Mononuclear cell (primary cell): ENCODE results near the gene SERTAD1. TPM values are rescaled to one million over a fixed set of nuclear protein-coding genes. Genes with fewer than 3 reads are reported as not detected.
"Not testable (repeated sequence)": the region's sequence is repeated elsewhere in the genome, so short reads cannot be mapped to it uniquely, and the experiment has no call there.

Source experiments
- H3K27me3 ChIP-seq: 2 replicates; pipeline ENCODE4 v1.6.0; 2011; ENCODE audit warnings: low read length, control low read depth; ENCODE audit not compliant: insufficient read depth
- H3K4me1 ChIP-seq: 2 replicates; pipeline ENCODE4 v1.5.1; 2011; ENCODE audit warnings: mild to moderate bottlenecking, low read length, control low read depth; ENCODE audit not compliant: insufficient read depth
- H3K4me3 ChIP-seq: 2 replicates; pipeline ENCODE4 v1.5.1; 2011; ENCODE audit warnings: mild to moderate bottlenecking, low read length, moderate library complexity
- H3K9me3 ChIP-seq: 2 replicates; pipeline ENCODE4 v1.5.1; 2011; ENCODE audit warnings: low read depth, mild to moderate bottlenecking, control low read depth, low read length
- total RNA-seq: library from RNA; depleted of rRNA; stranded (reverse); fragments of >200 nt; gene quantifications from one replicate; pipeline ENCODE4 v1.2.3, GENCODE V29; 2012

Gene SERTAD1
- total RNA-seq, 1 donor = 16.1 TPM

GRCh38 chr19:40442328-40443130 lies 16.7 kb upstream of the SERTAD1 start:
- Histone ChIP-seq H3K4me1 (peaks cover 22% of the 10 kb centered on the region), H3K27me3 (no peaks in the 10 kb centered on the region), H3K9me3 (no peaks in the 10 kb centered on the region), H3K4me3 (peak overlapping the region; percentile 99)

- no peak overlapping the region for H3K4me3 ChIP-seq
- no peaks in the 10 kb centered on the region for H3K27me3 ChIP-seq
- H3K9me3 ChIP-seq = no peaks in the 10 kb centered on the region
- H3K4me1 ChIP-seq = peaks cover 22% of the 10 kb centered on the region
These were observed 16.0 kb upstream of the SERTAD1 start for GRCh38 chr19:40441719-40442253.

- Histone ChIP-seq H3K4me3 (no peak overlapping the region), H3K9me3 (no peaks in the 10 kb centered on the region), H3K4me1 (peaks cover 48% of the 10 kb centered on the region), H3K27me3 (no peaks in the 10 kb centered on the region)
These were observed 12.5 kb upstream of the SERTAD1 start for GRCh38 chr19:40438284-40438683.

GRCh38 chr19:40433391-40434216 lies 7.8 kb upstream of the SERTAD1 start:
- H3K4me3 ChIP-seq = peak overlapping the region; percentile 41
- H3K9me3 ChIP-seq = no peaks in the 10 kb centered on the region
- peaks cover 40% of the 10 kb centered on the region for H3K4me1 ChIP-seq
- no peaks in the 10 kb centered on the region for H3K27me3 ChIP-seq

- H3K4me1 ChIP-seq = peaks cover 40% of the 10 kb centered on the region
- not testable (repeated sequence) for H3K9me3 ChIP-seq, H3K4me3 ChIP-seq, H3K27me3 ChIP-seq
These were observed 7.0 kb upstream of the SERTAD1 start for GRCh38 chr19:40432760-40433159.

GRCh38 chr19:40431698-40432097 lies 5.9 kb upstream of the SERTAD1 start:
- peaks cover 40% of the 10 kb centered on the region for H3K4me1 ChIP-seq
- no peaks in the 10 kb centered on the region for H3K27me3 ChIP-seq
- H3K4me3 ChIP-seq = no peak overlapping the region
- no peaks in the 10 kb centered on the region for H3K9me3 ChIP-seq

- H3K4me3 ChIP-seq, H3K27me3 ChIP-seq: not testable (repeated sequence)
- H3K4me1 ChIP-seq = peaks cover 33% of the 10 kb centered on the region
These were observed 4.5 kb upstream of the SERTAD1 start for GRCh38 chr19:40430242-40430641.

GRCh38 chr19:40428197-40428596 lies 2.4 kb upstream of the SERTAD1 start:
- H3K27me3 ChIP-seq, H3K4me3 ChIP-seq, H3K9me3 ChIP-seq: not testable (repeated sequence)
- peaks cover 32% of the 10 kb centered on the region for H3K4me1 ChIP-seq

More at GRCh38 chr19:40430242-40430641, 4.5 kb upstream of the SERTAD1 start:
- not testable (repeated sequence) for H3K9me3 ChIP-seq

GRCh38 chr19:40424637-40425449 lies 949 bp downstream of the SERTAD1 start:
- Histone ChIP-seq H3K4me1 (peaks cover 44% of the 10 kb centered on the region), H3K4me3 (peak overlapping the region; percentile 83), H3K27me3 (no peaks in the 10 kb centered on the region), H3K9me3 (no peaks in the 10 kb centered on the region)

GRCh38 chr19:40423938-40424337 lies 1.9 kb downstream of the SERTAD1 start:
- Histone ChIP-seq H3K4me3 (no peak overlapping the region), H3K4me1 (peaks cover 44% of the 10 kb centered on the region), H3K9me3 (no peaks in the 10 kb centered on the region), H3K27me3 (no peaks in the 10 kb centered on the region)

GRCh38 chr19:40422748-40423566 lies 2.8 kb downstream of the SERTAD1 start:
- Histone ChIP-seq H3K4me3 (no peak overlapping the region), H3K27me3 (no peaks in the 10 kb centered on the region), H3K4me1 (peaks cover 45% of the 10 kb centered on the region), H3K9me3 (no peaks in the 10 kb centered on the region)

- H3K9me3 ChIP-seq = no peaks in the 10 kb centered on the region
- peaks cover 53% of the 10 kb centered on the region for H3K4me1 ChIP-seq
- no peaks in the 10 kb centered on the region for H3K27me3 ChIP-seq
- no peak overlapping the region for H3K4me3 ChIP-seq
These were observed 3.6 kb downstream of the SERTAD1 start for GRCh38 chr19:40421993-40422747.
